OCI-M1 (cell line): Measurements from ENCODE around the gene CX3CR1.
A peak's percentile ranks its signal among the peaks of the same experiment; 100 is the strongest.
"Not testable (repeated sequence)": the region's sequence is repeated elsewhere in the genome, so short reads cannot be mapped to it uniquely, and the experiment has no call there.

Source experiments
- DNase-seq: peaks from one replicate; lab custom pipeline; 2025; lab: John Stamatoyannopoulos, UW

Gene CX3CR1

GRCh38 chr3:39267631-39268548 is 11.9 kb downstream of the CX3CR1 start:
- DNase-seq, result peak; percentile 54

DNA sequence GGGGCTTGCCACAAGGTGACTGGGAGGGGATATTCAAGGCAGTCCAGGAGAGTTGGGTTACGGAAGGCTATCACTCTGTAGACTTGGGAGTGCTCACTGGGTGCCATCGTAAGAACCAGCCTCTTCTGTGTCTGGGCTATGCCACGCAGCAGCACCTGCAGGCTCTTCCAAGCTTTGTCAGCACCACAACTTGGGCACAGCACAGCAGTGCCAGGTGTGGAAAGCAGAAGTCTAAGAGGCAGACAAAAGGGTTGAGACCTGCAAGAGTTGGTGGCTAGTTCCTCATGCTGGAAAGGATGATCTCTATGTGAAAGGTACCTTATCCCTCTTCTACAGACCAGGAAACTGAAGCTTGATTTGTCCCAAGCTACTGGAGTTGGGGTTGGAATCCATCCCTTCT is 15.8 kb downstream of the CX3CR1 start:
- DNase-seq, result no peak

- peak; percentile 58 for DNase-seq
These were observed 16.3 kb downstream of the CX3CR1 start for GRCh38 chr3:39263576-39263975.

DNA sequence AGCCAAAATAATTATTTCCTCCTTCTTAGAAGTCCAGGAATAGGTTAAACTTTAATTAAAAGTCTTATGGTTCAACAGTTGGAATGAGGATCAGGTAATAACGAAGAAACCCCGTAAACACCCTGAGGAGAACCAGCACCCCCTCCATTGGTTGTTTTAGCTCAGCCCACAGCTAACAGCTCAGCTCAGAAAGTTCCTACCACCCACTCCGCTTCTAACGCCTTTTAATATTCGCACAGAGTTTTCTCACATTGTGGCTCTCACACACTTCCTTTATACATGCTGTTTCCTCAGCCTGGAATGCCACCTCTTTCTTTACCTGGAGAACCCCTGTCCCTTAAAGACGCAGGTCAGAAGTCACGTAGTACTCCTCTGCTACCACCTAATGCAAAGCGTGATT is 17.0 kb downstream of the CX3CR1 start:
- no peak for DNase-seq

DNA sequence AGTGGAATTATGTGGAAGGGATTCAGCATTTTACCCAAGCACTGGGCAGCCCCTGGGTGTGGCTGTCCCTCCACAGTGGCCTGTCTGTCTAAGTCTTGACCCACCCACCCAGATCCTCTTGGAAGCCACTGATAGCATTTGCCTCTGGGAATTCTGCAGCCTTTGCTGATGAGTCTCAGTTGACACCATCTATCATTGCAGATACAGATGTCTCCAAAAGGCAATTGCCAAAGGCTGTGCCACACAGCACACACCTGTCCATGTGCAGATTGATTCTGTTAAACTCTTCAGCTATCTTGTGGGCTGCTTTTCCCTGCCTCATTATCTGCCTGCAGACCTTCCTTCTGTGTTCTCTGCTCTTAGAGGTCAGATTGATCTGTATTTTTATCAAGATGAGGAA is 18.1 kb downstream of the CX3CR1 start:
- peak; percentile 17 for DNase-seq

GRCh38 chr3:39260957-39261356 is 18.9 kb downstream of the CX3CR1 start:
- DNase-seq, result peak; percentile 96

- no peak for DNase-seq
These were observed 19.5 kb downstream of the CX3CR1 start for GRCh38 chr3:39260318-39260717.

- DNase-seq, result peak; percentile 66
These were observed 24.1 kb downstream of the CX3CR1 start for GRCh38 chr3:39255503-39256325.

GRCh38 chr3:39254806-39255449 is 24.9 kb downstream of the CX3CR1 start:
- DNase-seq, result no peak

DNA sequence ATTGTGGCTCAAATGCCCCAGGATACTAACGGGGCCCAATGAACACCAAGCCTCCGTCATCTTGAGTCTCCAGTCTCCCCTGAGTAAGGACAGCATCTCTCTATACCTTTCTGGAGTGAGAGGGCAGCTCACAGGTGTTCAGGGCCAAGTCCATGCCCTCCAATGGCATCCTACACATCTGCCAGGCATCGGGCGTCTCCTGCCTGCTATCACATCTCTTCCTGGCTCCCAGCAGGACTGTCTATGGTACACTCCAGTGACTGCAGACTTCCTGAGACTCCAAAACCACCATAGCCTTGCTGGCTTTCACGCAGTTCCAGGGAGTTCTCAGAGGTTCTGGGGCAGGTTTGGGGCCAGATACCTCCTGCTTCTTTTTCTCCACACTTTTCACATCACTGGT is 28.3 kb downstream of the CX3CR1 start:
- DNase-seq, result no peak

DNA sequence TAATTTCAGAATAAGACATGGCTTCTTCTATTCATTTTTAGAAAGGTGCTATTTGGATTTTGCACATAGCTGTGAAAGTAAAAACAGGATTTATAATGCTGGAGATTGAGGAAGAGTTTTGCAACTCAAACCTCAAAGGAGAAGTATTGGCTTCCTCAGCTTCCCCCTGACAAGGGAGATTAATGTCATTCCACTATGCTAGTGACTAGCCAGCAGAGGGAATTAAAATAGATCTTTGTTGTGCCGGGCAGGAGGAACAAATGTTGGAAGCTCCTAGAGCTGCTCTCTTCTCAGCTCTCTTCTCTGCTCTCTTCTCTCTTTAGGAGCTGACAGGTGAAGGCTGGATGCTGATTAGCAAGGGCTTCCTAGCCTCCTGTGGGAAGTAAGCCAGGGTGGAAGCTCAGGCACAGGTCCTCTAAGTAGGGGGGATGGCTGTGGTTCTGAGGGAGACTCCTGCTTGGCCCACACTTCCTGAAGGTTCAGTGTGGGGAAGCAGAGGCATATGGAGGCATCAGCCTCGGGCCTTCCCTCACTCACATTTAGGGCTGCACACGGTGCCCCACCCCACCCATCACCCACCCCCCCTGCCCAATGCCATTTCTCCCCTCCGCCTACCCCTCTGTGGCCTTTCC is 29.6 kb downstream of the CX3CR1 start:
- DNase-seq, result peak; percentile 74

- DNase-seq, result no peak
These were observed 30.3 kb downstream of the CX3CR1 start for GRCh38 chr3:39249453-39250115.

DNA sequence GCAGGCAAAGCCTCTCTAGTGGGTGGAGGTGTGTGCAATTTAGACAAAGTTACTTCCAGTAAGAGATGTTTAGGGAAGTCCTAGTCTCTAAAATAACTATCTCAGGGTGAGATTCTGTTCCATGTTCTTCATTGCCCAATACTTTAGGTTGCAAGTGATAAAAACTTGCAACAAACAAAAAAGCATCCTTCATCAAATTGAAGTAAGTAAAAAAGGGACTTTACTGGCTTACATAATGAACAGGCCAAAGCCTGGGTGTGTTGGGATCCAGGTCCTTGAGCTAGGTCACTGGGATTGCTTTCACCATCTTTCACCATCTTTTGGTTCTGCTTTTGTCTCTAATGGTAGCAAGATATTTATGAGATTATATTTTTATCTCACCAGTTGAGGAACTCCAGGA is 38.3 kb downstream of the CX3CR1 start:
- DNase-seq, result no peak

DNA sequence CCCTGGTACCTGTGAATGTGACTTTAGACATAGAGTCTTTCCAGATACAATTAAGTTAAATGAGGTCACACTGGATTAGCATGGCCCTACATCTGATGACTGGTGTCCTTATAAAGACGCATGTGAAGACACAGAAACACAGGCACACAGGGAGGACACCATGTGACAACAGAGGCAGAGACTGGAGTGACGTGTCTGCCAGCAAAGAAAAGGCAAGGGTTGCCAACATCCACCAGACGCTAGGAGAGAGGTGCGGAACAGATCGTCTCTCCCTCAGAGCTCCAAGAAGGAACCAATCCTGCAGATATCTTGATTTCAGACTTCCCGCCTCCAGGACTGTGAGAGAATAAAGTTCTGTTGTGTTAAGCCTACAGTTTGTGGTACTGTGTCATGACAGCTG is 42.8 kb downstream of the CX3CR1 start:
- DNase-seq, result no peak

DNA sequence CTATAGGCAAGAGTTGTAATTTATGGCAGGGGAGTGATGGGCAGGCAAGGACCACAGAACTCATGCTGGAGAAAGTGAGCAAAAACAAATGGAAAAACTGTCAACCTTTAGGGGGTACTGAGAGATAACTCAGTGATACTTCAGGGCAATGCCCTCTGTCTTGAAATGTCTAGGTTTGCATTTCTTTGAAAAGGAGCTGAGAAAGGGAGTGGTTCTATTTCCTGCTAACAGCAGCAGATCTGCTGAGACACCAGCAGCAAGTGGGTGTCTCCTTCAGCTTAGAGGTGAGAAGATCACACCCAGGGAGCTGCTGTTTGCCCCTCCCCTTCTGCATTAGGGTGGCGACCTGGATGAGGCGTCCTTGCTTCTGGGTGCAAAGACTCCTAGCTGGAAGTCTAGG is 45.2 kb downstream of the CX3CR1 start:
- DNase-seq, result peak; percentile 10

DNA sequence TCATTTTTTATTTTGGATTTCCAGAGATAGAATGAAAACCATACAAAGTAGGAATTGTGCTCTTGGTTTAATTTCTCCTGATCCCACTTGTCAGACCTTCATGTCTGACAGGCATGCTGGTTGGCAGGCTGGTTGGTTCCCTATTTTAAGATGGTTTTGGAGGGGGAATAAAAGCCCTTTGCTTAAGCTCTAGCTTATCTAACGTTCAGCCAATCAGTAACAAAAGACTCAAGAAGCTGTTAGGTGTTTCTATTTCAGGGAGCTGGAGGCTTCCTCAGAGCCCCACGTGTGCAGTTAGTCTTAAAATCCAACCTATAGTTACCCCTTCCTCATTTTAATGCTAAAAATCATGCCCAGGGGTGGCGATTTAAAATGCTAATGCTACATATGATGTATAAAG is 47.0 kb downstream of the CX3CR1 start:
- DNase-seq, result peak; percentile 68

DNA sequence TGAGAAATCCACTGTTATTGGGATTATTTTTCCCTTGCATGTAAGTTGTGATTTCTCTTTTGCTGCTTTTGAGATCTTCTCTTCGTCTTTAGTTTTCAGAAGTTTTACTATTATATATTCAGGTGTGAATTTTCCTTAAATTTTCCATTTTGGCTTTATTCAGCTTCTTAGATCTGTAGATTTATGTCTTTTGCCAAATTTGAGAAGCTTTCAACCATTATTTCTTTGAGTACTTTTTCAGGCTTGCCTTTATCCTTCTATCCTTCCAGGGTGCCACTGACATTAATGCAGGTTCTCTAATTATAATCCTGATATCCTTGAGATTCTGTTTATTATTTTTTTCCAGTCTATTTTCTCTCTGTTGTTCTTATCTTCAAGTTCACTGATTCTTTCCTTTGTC is 49.4 kb downstream of the CX3CR1 start:
- DNase-seq, result no peak

GRCh38 chr3:39228496-39228895 is 51.3 kb downstream of the CX3CR1 start:
- no peak for DNase-seq

DNA sequence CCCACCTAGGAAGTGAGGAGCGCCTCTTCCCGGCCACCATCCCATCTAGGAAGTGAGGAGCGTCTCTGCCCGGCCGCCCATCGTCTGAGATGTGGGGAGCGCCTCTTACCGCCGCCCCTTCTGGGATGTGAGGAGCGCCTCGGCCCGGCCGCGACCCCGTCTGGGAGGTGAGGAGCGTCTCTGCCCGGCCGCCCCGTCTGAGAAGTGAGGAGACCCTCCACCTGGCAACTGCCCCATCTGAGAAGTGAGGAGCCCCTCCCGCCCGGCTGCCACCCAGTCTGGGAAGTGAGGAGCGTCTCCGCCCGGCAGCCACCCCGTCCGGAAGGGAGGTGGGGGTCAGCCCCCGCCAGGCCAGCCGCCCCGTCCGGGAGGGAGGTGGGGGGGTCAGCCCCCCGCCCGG is 52.2 kb downstream of the CX3CR1 start:
- not testable (repeated sequence) for DNase-seq

DNA sequence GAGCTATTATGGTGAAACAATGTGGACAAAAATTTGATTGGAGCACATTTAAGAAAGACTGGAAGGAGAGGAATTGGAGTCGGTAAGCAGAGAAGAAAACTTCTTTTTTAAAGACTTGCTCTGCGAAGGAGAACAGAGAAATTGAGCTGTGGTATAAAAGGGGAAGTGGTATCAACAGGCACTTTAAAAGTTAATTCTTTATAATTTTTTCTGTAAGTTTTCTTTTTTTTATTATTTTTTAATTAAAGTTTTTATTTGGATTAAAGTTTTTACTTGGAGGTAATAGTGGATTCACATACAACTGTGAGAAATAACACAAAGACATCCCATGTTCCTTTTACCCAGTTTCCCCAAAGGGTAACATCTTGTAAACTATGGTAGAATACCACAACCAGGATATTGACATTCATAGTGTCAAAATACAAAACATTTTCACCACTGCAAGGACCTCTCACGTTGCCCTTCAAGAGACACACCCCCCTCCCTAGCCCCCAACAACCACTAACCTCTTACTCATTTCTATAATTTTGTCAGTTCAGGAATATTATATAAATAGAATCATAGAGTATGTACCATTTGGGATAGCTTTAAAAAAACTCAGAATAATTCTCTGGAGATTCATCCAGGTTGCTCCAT is 53.6 kb downstream of the CX3CR1 start:
- DNase-seq, result peak; percentile 37

- no peak for DNase-seq
These were observed 55.5 kb downstream of the CX3CR1 start for GRCh38 chr3:39224288-39224687.
